ENCODE measurements around the gene DCXR.

DNA sequence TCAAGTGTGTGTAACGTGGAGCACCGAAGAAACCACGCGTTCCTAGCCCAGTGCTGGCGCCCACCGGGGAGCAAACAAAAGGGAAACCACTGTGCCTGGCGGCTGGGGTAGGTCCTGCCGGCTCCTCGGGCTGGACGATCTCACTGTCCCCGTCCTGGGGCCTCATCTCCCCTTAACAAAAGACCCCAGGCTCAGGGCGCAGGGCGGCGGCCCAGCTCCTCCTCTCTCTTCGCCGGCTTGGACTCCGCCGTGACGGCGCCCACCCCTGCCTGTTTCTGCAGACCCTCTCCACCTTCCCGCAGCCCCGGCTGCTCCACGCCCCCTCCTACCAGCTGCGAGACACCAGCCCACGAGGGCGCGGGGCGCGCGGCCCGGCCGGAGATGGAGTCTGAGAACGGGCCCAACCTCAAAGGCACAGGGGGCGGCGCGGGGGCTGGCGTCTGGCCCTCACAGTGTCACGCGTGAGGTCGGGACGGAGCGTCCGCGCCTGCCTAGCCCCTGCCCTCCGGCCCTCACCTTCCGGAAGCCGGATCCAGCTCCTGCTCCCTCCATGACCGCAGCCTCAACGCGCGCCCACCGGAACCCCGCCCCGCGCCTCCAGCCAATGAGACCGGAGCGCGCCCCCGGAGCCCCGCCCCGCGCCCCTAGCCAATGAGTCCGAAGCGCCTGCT is 15.1 kb downstream of the DCXR start, which contains the start of gene CENPX:
- TF ChIP-seq, protein P1, sequence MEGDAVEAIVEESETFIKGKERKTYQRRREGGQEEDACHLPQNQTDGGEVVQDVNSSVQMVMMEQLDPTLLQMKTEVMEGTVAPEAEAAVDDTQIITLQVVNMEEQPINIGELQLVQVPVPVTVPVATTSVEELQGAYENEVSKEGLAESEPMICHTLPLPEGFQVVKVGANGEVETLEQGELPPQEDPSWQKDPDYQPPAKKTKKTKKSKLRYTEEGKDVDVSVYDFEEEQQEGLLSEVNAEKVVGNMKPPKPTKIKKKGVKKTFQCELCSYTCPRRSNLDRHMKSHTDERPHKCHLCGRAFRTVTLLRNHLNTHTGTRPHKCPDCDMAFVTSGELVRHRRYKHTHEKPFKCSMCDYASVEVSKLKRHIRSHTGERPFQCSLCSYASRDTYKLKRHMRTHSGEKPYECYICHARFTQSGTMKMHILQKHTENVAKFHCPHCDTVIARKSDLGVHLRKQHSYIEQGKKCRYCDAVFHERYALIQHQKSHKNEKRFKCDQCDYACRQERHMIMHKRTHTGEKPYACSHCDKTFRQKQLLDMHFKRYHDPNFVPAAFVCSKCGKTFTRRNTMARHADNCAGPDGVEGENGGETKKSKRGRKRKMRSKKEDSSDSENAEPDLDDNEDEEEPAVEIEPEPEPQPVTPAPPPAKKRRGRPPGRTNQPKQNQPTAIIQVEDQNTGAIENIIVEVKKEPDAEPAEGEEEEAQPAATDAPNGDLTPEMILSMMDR (IDR thresholded peaks at IDR 0.05), result no peak
- TF ChIP-seq POLR2A (IDR thresholded peaks at IDR 0.05), result peak; percentile 80

All from transverse colon (tissue), 3 donors.